Hepatocyte (in vitro differentiated cells): ENCODE measurements around the gene PPFIA2. TPM values are rescaled to one million over a fixed set of nuclear protein-coding genes. Genes with fewer than 3 reads are reported as not detected.

ENCODE experiments used
- DNase-seq: peaks from one replicate; pipeline ENCODE4 v3.0.0-alpha.2; 2016; ENCODE audit warnings: low spot score
- H2AFZ ChIP-seq: fragments of 200-600 bp; sonication (generic); 2 replicates; pipeline ENCODE4 v1.6.0; 2016; ENCODE audit warnings: antibody characterized with exemption, mild to moderate bottlenecking
- H3K27ac ChIP-seq: fragments of 200-600 bp; sonication (generic); 2 replicates; pipeline ENCODE4 v1.5.1; 2016; ENCODE audit warnings: mild to moderate bottlenecking
- H3K27me3 ChIP-seq: fragments of 200-600 bp; sonication (generic); 2 replicates; pipeline ENCODE4 v1.6.1; 2016
- H3K36me3 ChIP-seq: fragments of 200-600 bp; sonication (generic); replicated peaks from 2 replicates; pipeline ENCODE4 v1.5.1; 2016; ENCODE audit warnings: low read depth; ENCODE audit not compliant: insufficient read depth
- H3K4me1 ChIP-seq: fragments of 200-600 bp; sonication (generic); 2 replicates; pipeline ENCODE4 v1.5.1; 2016; ENCODE audit warnings: mild to moderate bottlenecking, moderate library complexity; ENCODE audit not compliant: insufficient read depth
- H3K4me2 ChIP-seq: fragments of 200-600 bp; sonication (generic); 2 replicates; pipeline ENCODE4 v1.6.0; 2016
- H3K4me3 ChIP-seq: fragments of 200-600 bp; sonication (generic); 2 replicates; pipeline ENCODE4 v1.5.1; 2016; ENCODE audit warnings: mild to moderate bottlenecking
- H3K79me2 ChIP-seq: fragments of 200-600 bp; sonication (generic); 2 replicates; pipeline ENCODE4 v1.6.0; 2017; ENCODE audit warnings: mild to moderate bottlenecking
- H3K9me2 ChIP-seq: fragments of 200-600 bp; sonication (generic); replicated peaks from 2 replicates; pipeline ENCODE4 v1.6.0; 2017; ENCODE audit warnings: mild to moderate bottlenecking; ENCODE audit not compliant: insufficient read depth
- H3K9me3 ChIP-seq: fragments of 200-600 bp; sonication (generic); 2 replicates; pipeline ENCODE4 v1.5.1; 2016; ENCODE audit warnings: low read depth, mild to moderate bottlenecking
- H4K20me1 ChIP-seq: fragments of 200-600 bp; sonication (generic); 2 replicates; pipeline ENCODE4 v1.6.0; 2016; ENCODE audit warnings: mild to moderate bottlenecking; ENCODE audit not compliant: insufficient read depth, poor library complexity, severe bottlenecking
- EZH2 ChIP-seq: fragments of 200-600 bp; sonication (generic); IDR thresholded peaks from 2 replicates; pipeline ENCODE4 v1.6.1; 2016; ENCODE audit warnings: antibody characterized with exemption, mild to moderate bottlenecking, borderline replicate concordance
- EZH2phosphoT487 ChIP-seq: fragments of 200-600 bp; sonication (generic); IDR thresholded peaks from one replicate; pipeline ENCODE4 v1.6.1; 2018; ENCODE audit warnings: antibody characterized with exemption, mild to moderate bottlenecking, low read depth, moderate library complexity; ENCODE audit not compliant: unreplicated experiment, severe bottlenecking
- WGBS: methylation state at CpG from one replicate; pipeline ENCODE4 v1.1.6; 2016; ENCODE audit warnings: low lambda C conversion rate; ENCODE audit errors: missing lambda C conversion rate; 5-methylcytosine and 5-hydroxymethylcytosine counted together
- polyA plus RNA-seq: library from polyadenylated mRNA; unstranded; fragments of >200 nt; fragmentation: Nextera tagmentation; extraction: Ambion mirVana; gene quantifications from 2 replicates; pipeline ENCODE4 v1.2.1, GENCODE V29; 2016
- total RNA-seq: library from RNA; depleted of rRNA; stranded (reverse); fragments of >200 nt; gene quantifications from 2 replicates; pipeline ENCODE4 v1.2.3, GENCODE V29; 2014
- TF ChIP-seq, protein P1 (sequence below): fragments of 200-600 bp; sonication (generic); IDR thresholded peaks from 2 replicates; pipeline ENCODE4 v1.5.1; 2016; ENCODE audit warnings: antibody characterized with exemption, mild to moderate bottlenecking; ENCODE audit not compliant: poor library complexity

Gene PPFIA2
- total and polyA plus RNA-seq, 2 experiments from 2014 or later: 1.2 TPM; not detected in 1

- Histone ChIP-seq H3K79me2 (no peaks in the 10 kb centered on the region), H3K9me2 (no peaks in the 10 kb centered on the region), H3K36me3 (no peaks in the 10 kb centered on the region), H3K27me3 (no peaks in the 10 kb centered on the region), H3K27ac (no peak overlapping the region), H3K4me3 (no peak overlapping the region), H3K4me2 (no peak overlapping the region), H3K4me1 (no peaks in the 10 kb centered on the region), H2AFZ (no peak overlapping the region), H4K20me1 (no peaks in the 10 kb centered on the region), H3K9me3 (no peaks in the 10 kb centered on the region)
- no peak for TF ChIP-seq EZH2phosphoT487
- no peak for TF ChIP-seq EZH2
- TF ChIP-seq, protein P1, sequence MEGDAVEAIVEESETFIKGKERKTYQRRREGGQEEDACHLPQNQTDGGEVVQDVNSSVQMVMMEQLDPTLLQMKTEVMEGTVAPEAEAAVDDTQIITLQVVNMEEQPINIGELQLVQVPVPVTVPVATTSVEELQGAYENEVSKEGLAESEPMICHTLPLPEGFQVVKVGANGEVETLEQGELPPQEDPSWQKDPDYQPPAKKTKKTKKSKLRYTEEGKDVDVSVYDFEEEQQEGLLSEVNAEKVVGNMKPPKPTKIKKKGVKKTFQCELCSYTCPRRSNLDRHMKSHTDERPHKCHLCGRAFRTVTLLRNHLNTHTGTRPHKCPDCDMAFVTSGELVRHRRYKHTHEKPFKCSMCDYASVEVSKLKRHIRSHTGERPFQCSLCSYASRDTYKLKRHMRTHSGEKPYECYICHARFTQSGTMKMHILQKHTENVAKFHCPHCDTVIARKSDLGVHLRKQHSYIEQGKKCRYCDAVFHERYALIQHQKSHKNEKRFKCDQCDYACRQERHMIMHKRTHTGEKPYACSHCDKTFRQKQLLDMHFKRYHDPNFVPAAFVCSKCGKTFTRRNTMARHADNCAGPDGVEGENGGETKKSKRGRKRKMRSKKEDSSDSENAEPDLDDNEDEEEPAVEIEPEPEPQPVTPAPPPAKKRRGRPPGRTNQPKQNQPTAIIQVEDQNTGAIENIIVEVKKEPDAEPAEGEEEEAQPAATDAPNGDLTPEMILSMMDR: no peak
- 94% methylated on average over 5 of the region's 5 CpGs for WGBS
- no peak for DNase-seq
Observed at GRCh38 chr12:81546811-81547210, 212.3 kb downstream of the PPFIA2 start.

- DNase-seq: no peak
- Histone ChIP-seq H3K9me2 (no peaks in the 10 kb centered on the region), H3K9me3 (no peaks in the 10 kb centered on the region), H4K20me1 (no peaks in the 10 kb centered on the region), H3K27me3 (no peaks in the 10 kb centered on the region), H3K27ac (no peak overlapping the region), H3K36me3 (no peaks in the 10 kb centered on the region), H3K4me1 (no peaks in the 10 kb centered on the region), H2AFZ (no peak overlapping the region), H3K79me2 (no peaks in the 10 kb centered on the region), H3K4me2 (no peak overlapping the region), H3K4me3 (no peak overlapping the region)
- TF ChIP-seq EZH2 (no peak), EZH2phosphoT487 (no peak)
- TF ChIP-seq, protein P1: no peak
- 86% methylated on average over 4 of the region's 4 CpGs for WGBS
Observed at GRCh38 chr12:81543621-81544139, 215.5 kb downstream of the PPFIA2 start.

GRCh38 chr12:81542065-81543010, 216.8 kb downstream of the PPFIA2 start:
- no peak overlapping the region for H3K27ac ChIP-seq
- no peak overlapping the region for H3K4me3 ChIP-seq

More at GRCh38 chr12:81542065-81543010, 216.8 kb downstream of the PPFIA2 start:
- no peaks in the 10 kb centered on the region for H3K9me3 ChIP-seq
- WGBS: 59% methylated on average over 4 of the region's 4 CpGs
- no peak for TF ChIP-seq EZH2
- TF ChIP-seq, protein P1: no peak
- TF ChIP-seq EZH2phosphoT487: no peak
- no peak for DNase-seq
- no peaks in the 10 kb centered on the region for H3K9me2 ChIP-seq
- no peaks in the 10 kb centered on the region for H4K20me1 ChIP-seq
- H3K4me2 ChIP-seq: no peak overlapping the region
- H3K4me1 ChIP-seq: no peaks in the 10 kb centered on the region
- no peaks in the 10 kb centered on the region for H3K27me3 ChIP-seq
- no peaks in the 10 kb centered on the region for H3K79me2 ChIP-seq
- H2AFZ ChIP-seq: no peak overlapping the region
- H3K36me3 ChIP-seq: no peaks in the 10 kb centered on the region
